Lung (tissue), 13 donors: ENCODE results near the gene CD300A. TPM values are rescaled to one million over a fixed set of nuclear protein-coding genes. Genes with fewer than 3 reads are reported as not detected.

Source experiments
- ATAC-seq: fragments of 200-7000 bp; cut with Tn5 transposase; one replicate; pipeline ENCODE4 v1.9.1; 2020; ENCODE audit warnings: moderate number of reproducible peaks; ENCODE audit not compliant: insufficient read depth, low FRiP score
- DNase-seq, 3 donors: peaks; one replicate each; pipeline ENCODE4 v3.0.0-alpha.2; 2013 to 2017
- H3K27ac ChIP-seq, 2 donors: one replicate each; pipeline ENCODE4 v1.5.1; 2013; ENCODE audit warnings: mild to moderate bottlenecking in 2 of 2, moderate library complexity in 2 of 2, control low read depth in 1 of 2, inconsistent platforms in 1 of 2, low read depth in 1 of 2, low read length in 1 of 2
- H3K27me3 ChIP-seq, 3 donors: one replicate each; pipeline ENCODE4 v1.5.1; 2013; ENCODE audit warnings: low read length in 2 of 3; ENCODE audit not compliant: control insufficient read depth in 3 of 3, insufficient read depth in 3 of 3
- H3K36me3 ChIP-seq, 4 donors: one replicate each; pipeline ENCODE4 v1.5.1; 2013; ENCODE audit warnings: low read length in 4 of 4, mild to moderate bottlenecking in 1 of 4, moderate library complexity in 1 of 4; ENCODE audit not compliant: control insufficient read depth in 4 of 4, insufficient read depth in 4 of 4
- H3K4me1 ChIP-seq, 5 donors: one replicate each; pipeline ENCODE4 v1.5.1; 2013; ENCODE audit warnings: low read length in 5 of 5, mild to moderate bottlenecking in 2 of 5, moderate library complexity in 1 of 5; ENCODE audit not compliant: control insufficient read depth in 5 of 5, insufficient read depth in 5 of 5
- H3K4me3 ChIP-seq: one replicate; pipeline ENCODE4 v1.5.1; 2013; ENCODE audit warnings: mild to moderate bottlenecking, control low read depth, moderate library complexity
- H3K9ac ChIP-seq, 2 donors: one replicate each; pipeline ENCODE4 v1.5.1; 2013; ENCODE audit warnings: low read length in 2 of 2, control low read depth in 1 of 2; ENCODE audit not compliant: insufficient read depth in 1 of 2
- H3K9me3 ChIP-seq, 4 donors: one replicate each; pipeline ENCODE4 v1.5.1; 2013; ENCODE audit warnings: low read length in 3 of 4, mild to moderate bottlenecking in 1 of 4, moderate library complexity in 1 of 4; ENCODE audit not compliant: control insufficient read depth in 4 of 4, insufficient read depth in 3 of 4
- CTCF ChIP-seq: IDR thresholded peaks from 2 replicates; pipeline ENCODE4 v1.5.1; 2012; ENCODE audit warnings: mild to moderate bottlenecking; ENCODE audit errors: control extremely low read depth, extremely low read depth
- WGBS, 2 donors: extraction: QIAGEN DNeasy Blood & Tissue Kit; methylation state at CpG; one replicate each; pipeline ENCODE4 v1.1.7; 2013; 5-methylcytosine and 5-hydroxymethylcytosine counted together
- polyA plus RNA-seq, 2 donors: library from polyadenylated mRNA; stranded (reverse); fragments of 200-250 nt; gene quantifications; one replicate each; pipeline ENCODE4 v1.2.1, GENCODE V29; 2013
- small RNA-seq: library from RNA; depleted of rRNA; stranded (forward); fragments of <200 nt; gene quantifications from one replicate; pipeline ENCODE3, GENCODE V24; 2014; ENCODE audit warnings: low replicate concordance
- total RNA-seq, 2 donors: library from RNA; depleted of rRNA in 1 of 2; stranded (reverse); fragments of >200 nt in 1 of 2; gene quantifications; one replicate each; pipeline ENCODE4 v1.2.1, GENCODE V29; 2014 to 2021
- donor health status: control.
- donor health status: control.
- donor health status: Bipolar disorder and iron deficiency.
- donor health status: healthy.
- donor health status: DM: yes; HTN: yes; CAD: no.

The CD300A gene
- total and polyA plus RNA-seq, 4 donors = 8.0 to 66.3 (median 16.9) TPM

- no peak within 1 kb of the TSS for H3K9ac ChIP-seq
Measured at GRCh38 chr17:74531231-74531761, 64.9 kb downstream of the CD300A start, which contains the start of gene CD300LB. TSS of gene CD300LB (minus strand) at chr17:74531475. CDS start at chr17:74531350, 125 bp downstream.

GRCh38 chr17:74532115-74532514, 65.7 kb downstream of the CD300A start:
- H3K27ac ChIP-seq = no peak overlapping the region
- H3K9me3 ChIP-seq = no peaks in the 10 kb centered on the region
- ATAC-seq (peak; percentile 68), DNase-seq (peak in 2 of 3 donors; percentile 10 to 14)
- H3K4me1 ChIP-seq = no peaks in the 10 kb centered on the region
- TF ChIP-seq CTCF = no peak
- no peak overlapping the region for H3K9ac ChIP-seq
- WGBS, 2 donors = 18 to 56% methylated on average over 10 of the region's 10 CpGs
- H3K4me3 ChIP-seq = no peak overlapping the region
- H3K27me3 ChIP-seq = peaks cover 0 to 5% (median 0%) of the 10 kb centered on the region in 3 donors
- H3K36me3 ChIP-seq = no peaks in the 10 kb centered on the region

More at GRCh38 chr17:74531231-74531761, 64.9 kb downstream of the CD300A start, which contains the start of gene CD300LB:
- no peak for TF ChIP-seq CTCF
- Histone ChIP-seq H3K4me3 (no peak within 1 kb of the TSS), H3K27ac (peak within 1 kb of the TSS in 1 of 2 donors; percentile 21), H3K4me1 (no peaks in the 10 kb centered on the region), H3K36me3 (no peaks in the 10 kb centered on the region), H3K27me3 (no peaks in the 10 kb centered on the region), H3K9me3 (no peaks in the 10 kb centered on the region)
- DNase-seq (no peak), ATAC-seq (no peak)
- 43 to 57% methylated on average over 10 of the region's 10 CpGs for WGBS, 2 donors

Small RNA genes lying within 50 kb of the gene (small RNA-seq; reads per million reads assigned to genes)
- gene RNA5SP448 = not detected

Other genes starting within 250 kb of the CD300A start
- 10 to 100 TPM in 1 of 2 donors, 1 to 10 TPM in 1; 8.3 to 14.2 TPM for gene DNAI2, start 192.4 kb upstream of the CD300A start, total RNA-seq
- gene DNAI2, start 192.4 kb upstream of the CD300A start, polyA plus RNA-seq = 1 to 10 TPM; 4.1 to 5.1 TPM
- 10 to 100 TPM in 1 of 2 donors, 1 to 10 TPM in 1; 8.9 to 12.7 TPM for gene KIF19, start 140.4 kb upstream of the CD300A start, total RNA-seq
- 1 to 10 TPM; 4.2 to 4.5 TPM for gene KIF19, start 140.4 kb upstream of the CD300A start, polyA plus RNA-seq
- under 1 TPM in 1 of 2 donors, not detected in 1; 0.17 TPM for gene BTBD17, start 104.8 kb upstream of the CD300A start, total RNA-seq
- gene BTBD17, start 104.8 kb upstream of the CD300A start, polyA plus RNA-seq = not detected
- not detected for gene GPR142, start 99.1 kb upstream of the CD300A start, total RNA-seq
- under 1 TPM in 1 of 2 donors, not detected in 1; 0.03 TPM for gene GPR142, start 99.1 kb upstream of the CD300A start, polyA plus RNA-seq
- 10 to 100 TPM; 77.5 to 81.4 TPM for gene GPRC5C, start 34.5 kb upstream of the CD300A start, total RNA-seq
- 10 to 100 TPM; 41.9 to 54.6 TPM for gene GPRC5C, start 34.5 kb upstream of the CD300A start, polyA plus RNA-seq
- 1 to 10 TPM in 1 of 2 donors, under 1 TPM in 1; 0.82 to 1.2 TPM for gene CD300LB, start 64.8 kb downstream of the CD300A start, total RNA-seq
- gene CD300LB, start 64.8 kb downstream of the CD300A start, polyA plus RNA-seq = 1 to 10 TPM; 1.5 to 1.8 TPM
- gene CD300C, start 79.5 kb downstream of the CD300A start, total RNA-seq = 10 to 100 TPM in 1 of 2 donors, 1 to 10 TPM in 1; 1.2 to 18.5 TPM
- 10 to 100 TPM in 1 of 2 donors, 1 to 10 TPM in 1; 1.9 to 24.0 TPM for gene CD300C, start 79.5 kb downstream of the CD300A start, polyA plus RNA-seq
- 1 to 10 TPM; 1.1 to 3.4 TPM for gene CD300H, start 100.9 kb downstream of the CD300A start, total RNA-seq
- gene CD300H, start 100.9 kb downstream of the CD300A start, polyA plus RNA-seq = 10 to 100 TPM in 1 of 2 donors, not detected in 1; 11.9 TPM
- gene CD300LD, start 125.6 kb downstream of the CD300A start, total RNA-seq = under 1 TPM in 1 of 2 donors, not detected in 1; 0.25 TPM
- under 1 TPM in 1 of 2 donors, not detected in 1; 0.52 TPM for gene CD300LD, start 125.6 kb downstream of the CD300A start, polyA plus RNA-seq
- gene CD300E, start 157.1 kb downstream of the CD300A start, total RNA-seq = 10 to 100 TPM in 1 of 2 donors, 1 to 10 TPM in 1; 3.4 to 17.3 TPM
- 10 to 100 TPM in 1 of 2 donors, 1 to 10 TPM in 1; 5.2 to 81.6 TPM for gene CD300E, start 157.1 kb downstream of the CD300A start, polyA plus RNA-seq
- gene CD300LF, start 246.3 kb downstream of the CD300A start, total RNA-seq = 10 to 100 TPM in 1 of 2 donors, 1 to 10 TPM in 1; 8.6 to 30.8 TPM
- 10 to 100 TPM; 21.7 to 35.1 TPM for gene CD300LF, start 246.3 kb downstream of the CD300A start, polyA plus RNA-seq